ENCODE measurements around the gene KLHL10.
"Not testable (repeated sequence)": the region's sequence is repeated elsewhere in the genome, so short reads cannot be mapped to it uniquely, and the experiment has no call there.

Gene KLHL10

DNA sequence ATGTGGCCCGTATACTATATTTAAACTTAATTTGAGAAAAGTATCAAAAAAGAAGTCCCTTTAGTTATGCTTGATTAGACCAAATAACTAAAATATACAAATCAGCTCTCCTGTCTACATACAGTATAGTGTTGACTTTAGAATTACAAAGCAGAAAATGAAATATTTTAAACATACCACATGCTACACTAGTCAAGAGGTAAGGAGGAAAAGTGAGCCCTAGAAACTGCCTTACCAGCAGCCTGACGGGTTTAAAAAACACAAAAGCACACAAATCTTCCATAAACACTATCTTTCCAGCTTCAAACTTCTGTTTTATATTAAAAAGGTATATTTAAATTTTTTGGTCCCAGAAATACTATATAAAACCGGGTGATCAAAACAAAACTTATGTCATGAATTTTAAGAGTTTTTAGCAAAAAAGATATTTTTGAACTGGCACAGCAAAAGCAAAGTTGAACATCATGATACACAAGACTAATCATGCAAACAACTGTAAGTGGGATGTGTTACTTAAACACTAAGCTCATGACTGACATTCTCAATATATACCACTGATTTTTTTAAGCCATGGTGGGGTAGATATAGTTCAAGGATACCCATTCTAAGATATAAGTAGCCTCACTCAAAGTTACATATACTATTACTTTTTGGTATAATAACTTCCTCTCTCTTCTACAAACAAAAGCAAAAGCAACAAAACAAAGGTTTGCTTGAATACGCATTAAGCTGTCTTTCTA, 11.8 kb downstream of the KLHL10 start:
- no peak for DNase-seq
- H4K91ac ChIP-seq (ENCODE audit: low read depth, low read length) = no peak overlapping the region
- no peak overlapping the region for H3K18ac ChIP-seq (ENCODE audit: low read length)
- H3K4me3 ChIP-seq (ENCODE audit: low read depth, low read length) = no peak overlapping the region
- no peak overlapping the region for H3K4ac ChIP-seq (ENCODE audit: low read depth, low read length)
- no peak overlapping the region for H2BK12ac ChIP-seq (ENCODE audit: low read length)
- no peak overlapping the region for H2BK120ac ChIP-seq (ENCODE audit: insufficient read depth, low read length, poor library complexity)
- H3K9me3 ChIP-seq (ENCODE audit: insufficient read depth, low read depth, low read length) = no peaks in the 10 kb centered on the region
- H2AFZ ChIP-seq (ENCODE audit: insufficient read depth, low read length, poor library complexity) = no peak overlapping the region
- H2BK5ac ChIP-seq (ENCODE audit: low read depth, low read length, poor library complexity) = no peak overlapping the region
- no peak overlapping the region for H3K9ac ChIP-seq (ENCODE audit: low read length)
- H3K79me1 ChIP-seq (ENCODE audit: low read length) = no peaks in the 10 kb centered on the region
- no peak overlapping the region for H3K27ac ChIP-seq (ENCODE audit: low read depth, low read length)
- no peaks in the 10 kb centered on the region for H3K79me2 ChIP-seq (ENCODE audit: control insufficient read depth, insufficient read depth, low read length, poor library complexity)
- no peak overlapping the region for H4K8ac ChIP-seq (ENCODE audit: low read depth, low read length)
- no peak overlapping the region for H4K12ac ChIP-seq (ENCODE audit: low read depth, low read length)
- no peak overlapping the region for H3K4me2 ChIP-seq (ENCODE audit: low read length)
- H3K36me3 ChIP-seq (ENCODE audit: control insufficient read depth in 1 of 2, insufficient read depth in 2 of 2, low read length in 2 of 2) = peaks cover 2 to 7% of the 10 kb centered on the region in 2 experiments
- H3K27me3 ChIP-seq (ENCODE audit: insufficient read depth, low read length) = no peaks in the 10 kb centered on the region
- H2AK5ac ChIP-seq (ENCODE audit: low read length) = no peak overlapping the region
- H3K4me1 ChIP-seq (ENCODE audit: control insufficient read depth in 1 of 2, insufficient read depth in 2 of 2, low read length in 2 of 2) = no peaks in the 10 kb centered on the region
- no CpG with 5 or more reads among the region's 4 CpGs for WGBS (ENCODE audit: extremely low coverage, insufficient coverage, insufficient read length)
- no peak overlapping the region for H3K14ac ChIP-seq (ENCODE audit: low read length)
- no peak overlapping the region for H3K23ac ChIP-seq (ENCODE audit: low read length)

DNA sequence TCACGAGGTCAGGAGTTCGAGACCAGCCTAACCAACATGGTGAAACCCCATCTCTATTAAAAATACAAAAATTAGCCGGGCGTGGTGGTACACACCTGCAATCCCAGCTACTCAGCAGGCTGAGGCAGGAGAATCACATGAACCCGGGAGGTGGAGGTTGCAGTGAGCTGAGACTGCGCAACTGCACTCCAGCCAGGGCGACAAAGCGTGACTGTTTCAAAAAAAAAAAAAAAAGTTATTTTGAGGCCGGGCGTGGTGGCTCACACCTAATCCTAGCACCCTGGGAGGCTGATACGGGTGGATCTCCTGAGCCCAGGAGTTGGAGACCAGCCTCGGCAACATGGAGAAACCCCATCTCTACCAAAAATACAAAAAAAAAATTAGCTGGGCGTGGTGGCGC, 13.8 kb downstream of the KLHL10 start:
- H3K27me3 ChIP-seq (ENCODE audit: insufficient read depth, low read length); H3K9me3 ChIP-seq (ENCODE audit: insufficient read depth, low read depth, low read length); DNase-seq; H2BK5ac ChIP-seq (ENCODE audit: low read depth, low read length, poor library complexity); H3K14ac ChIP-seq (ENCODE audit: low read length); H3K9ac ChIP-seq (ENCODE audit: low read length); H2AFZ ChIP-seq (ENCODE audit: insufficient read depth, low read length, poor library complexity); H3K4ac ChIP-seq (ENCODE audit: low read depth, low read length); H2AK5ac ChIP-seq (ENCODE audit: low read length); H4K8ac ChIP-seq (ENCODE audit: low read depth, low read length); H3K4me1 ChIP-seq (ENCODE audit: control insufficient read depth in 1 of 2, insufficient read depth in 2 of 2, low read length in 2 of 2); H3K18ac ChIP-seq (ENCODE audit: low read length); H3K27ac ChIP-seq (ENCODE audit: low read depth, low read length); H4K12ac ChIP-seq (ENCODE audit: low read depth, low read length); H4K91ac ChIP-seq (ENCODE audit: low read depth, low read length); H3K79me2 ChIP-seq (ENCODE audit: control insufficient read depth, insufficient read depth, low read length, poor library complexity); H3K23ac ChIP-seq (ENCODE audit: low read length); H2BK120ac ChIP-seq (ENCODE audit: insufficient read depth, low read length, poor library complexity); H3K4me3 ChIP-seq (ENCODE audit: low read depth, low read length); H3K4me2 ChIP-seq (ENCODE audit: low read length); H2BK12ac ChIP-seq (ENCODE audit: low read length); H3K79me1 ChIP-seq (ENCODE audit: low read length): not testable (repeated sequence)
- no CpG with 5 or more reads among the region's 14 CpGs for WGBS (ENCODE audit: extremely low coverage, insufficient coverage, insufficient read length)
- H3K36me3 ChIP-seq (ENCODE audit: control insufficient read depth in 1 of 2, insufficient read depth in 2 of 2, low read length in 2 of 2) = peaks cover 4 to 10% of the 10 kb centered on the region in 2 experiments

DNA sequence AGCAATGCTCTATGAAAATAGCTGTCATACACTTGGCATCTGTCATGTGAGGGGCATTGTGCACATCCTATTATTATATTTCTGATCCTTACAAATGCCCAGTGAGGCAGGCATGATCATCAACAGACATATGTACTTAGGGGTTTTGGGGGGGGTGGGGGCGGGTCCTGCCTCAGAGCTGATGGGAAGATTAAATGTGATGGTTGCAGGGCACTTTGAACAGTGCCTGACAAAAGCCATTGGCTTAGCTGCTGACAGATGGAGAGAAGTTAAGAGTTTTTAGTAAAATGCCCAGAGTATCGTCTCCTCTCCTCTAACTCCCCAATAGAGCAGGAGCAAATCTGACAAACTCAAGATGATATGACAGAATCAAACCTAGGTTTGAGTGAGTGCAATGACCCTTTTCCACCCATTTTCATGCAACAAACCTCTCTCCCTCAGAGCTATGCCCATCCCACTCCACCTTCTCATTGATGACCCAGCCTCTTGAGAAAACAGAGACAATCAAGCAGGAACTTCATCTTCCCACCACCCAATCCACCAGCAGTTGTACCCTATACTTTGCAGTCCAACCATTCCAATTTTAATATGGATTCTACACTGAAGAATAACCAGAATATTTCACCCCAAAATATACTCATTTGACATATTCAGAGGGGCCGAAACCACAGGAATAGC, 22.8 kb downstream of the KLHL10 start:
- WGBS (ENCODE audit: extremely low coverage, insufficient coverage, insufficient read length) = no CpG with 5 or more reads among the region's 3 CpGs
- no peak overlapping the region for H2BK5ac ChIP-seq (ENCODE audit: low read depth, low read length, poor library complexity)

DNA sequence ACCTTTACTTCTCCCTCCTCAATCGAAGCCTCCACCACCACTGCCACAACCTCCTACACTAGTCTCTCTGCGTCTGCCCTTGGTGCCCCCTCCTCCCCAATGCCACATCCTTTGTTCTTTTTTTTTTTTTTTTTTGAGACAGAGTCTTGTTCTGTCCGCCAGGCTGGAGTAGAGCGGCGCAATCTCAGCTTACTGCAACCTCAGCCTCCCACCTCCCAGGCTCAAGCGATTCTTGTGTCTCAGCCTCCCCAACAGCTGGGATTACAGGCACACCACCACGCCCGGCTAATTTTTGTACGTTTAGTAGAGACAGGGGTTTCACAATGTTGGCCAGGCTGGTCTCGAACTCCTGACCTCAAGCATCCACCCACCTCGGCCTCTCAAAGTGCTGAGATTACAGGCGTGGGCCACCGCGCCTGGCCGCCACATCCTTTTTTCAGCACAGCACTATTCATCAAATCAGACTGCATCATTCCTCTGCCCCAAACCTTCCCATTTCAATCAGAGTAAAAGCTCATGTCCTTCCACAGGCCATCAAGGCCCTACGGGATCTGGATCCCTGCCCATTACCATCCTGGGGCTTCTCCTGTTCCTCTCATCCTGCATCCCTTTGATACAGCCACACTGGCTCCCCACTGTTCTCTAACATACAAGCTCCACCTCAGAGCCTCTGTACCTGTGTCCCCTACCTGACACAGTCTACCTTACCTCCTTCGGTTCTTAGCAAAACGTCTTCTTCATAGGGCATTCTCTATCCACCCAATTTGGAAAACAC, 25.6 kb downstream of the KLHL10 start:
- H3K79me1 ChIP-seq (ENCODE audit: low read length) = peaks cover 6% of the 10 kb centered on the region
- H4K91ac ChIP-seq (ENCODE audit: low read depth, low read length) = no peak overlapping the region
- H2AFZ ChIP-seq (ENCODE audit: insufficient read depth, low read length, poor library complexity) = no peak overlapping the region
- H3K9me3 ChIP-seq (ENCODE audit: insufficient read depth, low read depth, low read length) = no peaks in the 10 kb centered on the region
- no peak for DNase-seq
- no peak overlapping the region for H2BK12ac ChIP-seq (ENCODE audit: low read length)
- H3K4me3 ChIP-seq (ENCODE audit: low read depth, low read length) = no peak overlapping the region
- peaks cover 0 to 10% of the 10 kb centered on the region in 2 experiments for H3K4me1 ChIP-seq (ENCODE audit: control insufficient read depth in 1 of 2, insufficient read depth in 2 of 2, low read length in 2 of 2)
- no peak overlapping the region for H3K9ac ChIP-seq (ENCODE audit: low read length)
- H2BK5ac ChIP-seq (ENCODE audit: low read depth, low read length, poor library complexity) = no peak overlapping the region
- H2AK5ac ChIP-seq (ENCODE audit: low read length) = no peak overlapping the region
- no peak overlapping the region for H3K27ac ChIP-seq (ENCODE audit: low read depth, low read length)
- H4K12ac ChIP-seq (ENCODE audit: low read depth, low read length) = no peak overlapping the region
- peaks cover 6% of the 10 kb centered on the region for H3K79me2 ChIP-seq (ENCODE audit: control insufficient read depth, insufficient read depth, low read length, poor library complexity)
- no peak overlapping the region for H4K8ac ChIP-seq (ENCODE audit: low read depth, low read length)
- no peak overlapping the region for H3K14ac ChIP-seq (ENCODE audit: low read length)
- peak overlapping the region; percentile 4 for H3K4ac ChIP-seq (ENCODE audit: low read depth, low read length)
- no peak overlapping the region for H3K23ac ChIP-seq (ENCODE audit: low read length)
- H2BK120ac ChIP-seq (ENCODE audit: insufficient read depth, low read length, poor library complexity) = no peak overlapping the region
- H3K4me2 ChIP-seq (ENCODE audit: low read length) = no peak overlapping the region
- H3K36me3 ChIP-seq (ENCODE audit: control insufficient read depth in 1 of 2, insufficient read depth in 2 of 2, low read length in 2 of 2) = peaks cover 6 to 10% of the 10 kb centered on the region in 2 experiments
- WGBS (ENCODE audit: extremely low coverage, insufficient coverage, insufficient read length) = no CpG with 5 or more reads among the region's 18 CpGs
- no peak overlapping the region for H3K18ac ChIP-seq (ENCODE audit: low read length)
- H3K27me3 ChIP-seq (ENCODE audit: insufficient read depth, low read length) = no peaks in the 10 kb centered on the region

More for the DNA sequence above, 22.8 kb downstream of the KLHL10 start:
- H3K79me1 ChIP-seq (ENCODE audit: low read length) = peaks cover 6% of the 10 kb centered on the region
- H2AFZ ChIP-seq (ENCODE audit: insufficient read depth, low read length, poor library complexity) = no peak overlapping the region
- no peak overlapping the region for H3K18ac ChIP-seq (ENCODE audit: low read length)
- no peak overlapping the region for H3K4ac ChIP-seq (ENCODE audit: low read depth, low read length)
- H3K4me2 ChIP-seq (ENCODE audit: low read length) = no peak overlapping the region
- H3K9me3 ChIP-seq (ENCODE audit: insufficient read depth, low read depth, low read length) = no peaks in the 10 kb centered on the region
- H4K8ac ChIP-seq (ENCODE audit: low read depth, low read length) = no peak overlapping the region
- no peak overlapping the region for H2BK12ac ChIP-seq (ENCODE audit: low read length)
- H3K4me3 ChIP-seq (ENCODE audit: low read depth, low read length) = no peak overlapping the region
- H3K36me3 ChIP-seq (ENCODE audit: control insufficient read depth in 1 of 2, insufficient read depth in 2 of 2, low read length in 2 of 2) = peaks cover 0 to 2% of the 10 kb centered on the region in 2 experiments
- no peak overlapping the region for H4K12ac ChIP-seq (ENCODE audit: low read depth, low read length)
- no peaks in the 10 kb centered on the region for H3K27me3 ChIP-seq (ENCODE audit: insufficient read depth, low read length)
- H2AK5ac ChIP-seq (ENCODE audit: low read length) = no peak overlapping the region
- H3K23ac ChIP-seq (ENCODE audit: low read length) = no peak overlapping the region
- no peak overlapping the region for H3K9ac ChIP-seq (ENCODE audit: low read length)
- no peak overlapping the region for H4K91ac ChIP-seq (ENCODE audit: low read depth, low read length)
- H3K14ac ChIP-seq (ENCODE audit: low read length) = no peak overlapping the region
- H3K79me2 ChIP-seq (ENCODE audit: control insufficient read depth, insufficient read depth, low read length, poor library complexity) = peaks cover 6% of the 10 kb centered on the region
- H3K27ac ChIP-seq (ENCODE audit: low read depth, low read length) = no peak overlapping the region
- H3K4me1 ChIP-seq (ENCODE audit: control insufficient read depth in 1 of 2, insufficient read depth in 2 of 2, low read length in 2 of 2) = peaks cover 0 to 10% of the 10 kb centered on the region in 2 experiments
- no peak for DNase-seq
- no peak overlapping the region for H2BK120ac ChIP-seq (ENCODE audit: insufficient read depth, low read length, poor library complexity)
